ENCODE measurements around the gene MEX3B.

The MEX3B gene
- total RNA-seq, result 6.7 to 16.4 reads per million in 2 donors

DNA sequence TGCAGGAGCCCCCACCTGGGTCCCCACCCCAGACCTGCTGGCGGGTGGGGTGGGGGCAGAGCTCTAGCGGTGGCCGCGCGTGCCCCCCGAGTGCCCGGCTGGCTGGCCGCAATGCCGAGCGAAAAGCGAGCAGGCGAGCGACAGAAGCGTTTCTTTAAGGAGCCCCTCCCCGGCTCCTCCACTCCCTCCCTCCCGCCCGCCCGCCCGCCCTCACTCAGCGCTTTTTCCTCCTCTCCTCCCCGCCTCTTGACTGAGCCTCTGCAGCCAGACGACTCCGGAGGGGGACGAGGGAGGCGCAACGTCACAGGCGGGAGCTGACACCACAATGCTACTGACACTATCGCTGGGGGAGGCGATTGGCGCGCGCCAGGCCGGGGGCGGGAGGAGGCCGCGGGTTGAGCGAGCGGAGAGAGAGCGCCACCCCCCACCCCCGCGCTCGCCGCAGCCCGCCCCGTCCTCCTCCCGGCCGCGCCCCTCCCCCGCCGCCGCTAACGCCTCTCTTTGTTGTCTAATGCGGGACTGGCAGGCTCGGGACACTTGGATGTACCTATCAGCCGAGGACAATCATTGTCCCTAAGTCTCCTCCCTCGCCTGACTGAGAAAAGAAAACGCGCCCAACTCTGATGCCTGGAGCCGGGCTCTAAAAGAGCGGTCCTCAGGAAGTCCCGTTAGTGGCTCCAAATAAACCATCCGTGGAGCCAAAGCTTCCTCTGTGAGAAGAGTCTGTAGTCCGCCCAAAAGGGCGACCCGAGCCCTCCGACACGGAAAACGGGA, at the start of gene MEX3B:
Gene MEX3B, minus strand, starts transcription at position 127 of the 774 bp plus-strand sequence. CDS start 313 bp downstream, outside the sequence.
- DNase-seq, result peak; percentile 42

- no peak for DNase-seq
These were observed 48.0 kb upstream of the MEX3B start for GRCh38 chr15:82093774-82094211.

GRCh38 chr15:82093325-82093724, 47.5 kb upstream of the MEX3B start:
- DNase-seq, result no peak

GRCh38 chr15:82091636-82092140, 45.9 kb upstream of the MEX3B start:
- no peak for DNase-seq

DNA sequence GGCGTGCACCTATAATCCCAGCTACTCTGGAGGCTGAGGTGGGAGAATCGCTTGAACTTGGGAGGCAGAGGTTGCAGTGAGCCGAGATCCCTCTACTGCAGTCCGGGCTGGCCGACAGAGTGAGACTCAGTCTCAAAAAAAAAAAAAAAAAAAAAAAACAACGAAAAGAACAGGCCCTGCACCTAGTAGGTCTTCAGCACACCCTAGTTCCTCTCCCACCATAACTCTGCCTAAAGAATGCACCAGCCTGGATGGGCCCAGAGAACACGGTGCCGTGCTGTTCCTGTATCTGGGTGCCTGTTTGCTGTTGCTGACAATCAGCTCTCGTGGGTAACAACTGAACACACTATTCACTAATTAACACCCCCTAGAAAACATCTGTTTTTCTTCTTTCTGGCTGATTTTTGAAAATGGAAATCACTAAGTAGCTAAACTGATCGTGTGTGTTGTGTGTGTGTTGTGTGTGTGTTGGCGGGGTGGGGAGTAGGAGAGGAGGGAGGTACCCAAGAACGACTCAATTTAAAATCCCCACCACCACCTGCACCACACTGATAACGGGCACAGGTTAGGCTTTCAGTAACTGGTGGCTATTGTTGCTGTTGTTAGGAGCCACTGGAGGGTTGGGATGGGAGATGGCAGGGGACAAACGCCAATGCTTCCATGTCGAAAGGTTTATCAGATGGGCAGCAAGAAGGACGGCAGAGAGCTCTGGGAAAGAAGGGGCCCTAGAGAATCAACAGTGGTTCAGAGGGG, 40.6 kb upstream of the MEX3B start:
- no peak for DNase-seq

- DNase-seq, result no peak
These were observed 36.3 kb upstream of the MEX3B start for GRCh38 chr15:82081914-82082762.

GRCh38 chr15:82080774-82081173, 35.0 kb upstream of the MEX3B start:
- no peak for DNase-seq

GRCh38 chr15:82079736-82080135, 33.9 kb upstream of the MEX3B start:
- DNase-seq, result no peak

- DNase-seq, result no peak
These were observed 28.8 kb upstream of the MEX3B start for GRCh38 chr15:82074610-82075009.

DNA sequence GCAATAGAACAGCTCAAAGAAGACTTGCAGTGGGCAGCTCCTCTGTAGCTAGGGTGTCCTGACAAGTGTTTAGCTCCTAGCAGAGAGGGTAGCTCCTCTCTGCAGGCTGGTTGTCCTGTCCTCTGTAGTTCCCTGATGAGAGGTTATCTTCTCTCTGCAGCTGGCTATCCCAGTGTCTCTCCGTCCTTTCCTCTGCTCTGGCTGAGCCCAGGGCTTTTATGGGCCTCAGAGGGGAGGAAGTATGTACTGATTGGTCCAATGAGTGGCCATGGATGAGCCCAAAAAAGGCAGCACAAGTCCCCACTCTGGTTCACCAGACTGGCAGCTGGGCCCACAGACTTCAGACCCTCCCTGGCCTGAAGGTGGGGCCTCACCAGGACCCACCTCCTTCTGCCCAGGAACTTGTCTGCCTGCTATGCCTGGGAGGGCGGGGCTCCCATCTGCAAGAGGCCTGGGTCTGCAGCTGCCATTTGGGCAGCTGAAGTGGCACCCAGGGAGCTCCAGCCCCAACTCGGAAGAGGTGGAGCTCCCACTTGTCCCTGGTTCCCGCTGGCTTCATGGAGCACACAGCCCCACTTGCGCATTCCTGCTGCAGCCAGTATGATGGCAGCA, 27.2 kb upstream of the MEX3B start:
- DNase-seq, result no peak

GRCh38 chr15:82066455-82066854, 20.6 kb upstream of the MEX3B start:
- no peak for DNase-seq

- DNase-seq, result no peak
These were observed 19.0 kb upstream of the MEX3B start for GRCh38 chr15:82064824-82065223.

GRCh38 chr15:82062479-82063454, 16.9 kb upstream of the MEX3B start:
- DNase-seq, result no peak

DNA sequence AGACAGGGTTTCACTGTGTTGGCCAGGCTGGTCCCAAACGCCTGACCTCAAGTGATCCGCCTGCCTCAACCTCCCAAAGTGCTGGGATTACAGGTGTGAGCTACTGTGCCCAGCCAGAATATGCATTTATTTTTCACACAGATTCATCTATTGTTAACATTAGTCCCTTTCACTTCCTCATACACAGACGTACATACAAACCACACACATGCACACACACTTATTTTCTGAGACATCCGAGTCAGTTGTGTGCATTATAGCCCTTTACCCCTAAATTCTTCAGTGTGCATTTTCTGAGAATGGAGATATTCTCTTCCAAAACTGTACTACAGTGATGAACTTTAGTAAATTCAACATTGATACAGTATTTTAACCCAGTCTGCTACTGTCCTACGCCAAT, 15.0 kb upstream of the MEX3B start:
- no peak for DNase-seq

DNA sequence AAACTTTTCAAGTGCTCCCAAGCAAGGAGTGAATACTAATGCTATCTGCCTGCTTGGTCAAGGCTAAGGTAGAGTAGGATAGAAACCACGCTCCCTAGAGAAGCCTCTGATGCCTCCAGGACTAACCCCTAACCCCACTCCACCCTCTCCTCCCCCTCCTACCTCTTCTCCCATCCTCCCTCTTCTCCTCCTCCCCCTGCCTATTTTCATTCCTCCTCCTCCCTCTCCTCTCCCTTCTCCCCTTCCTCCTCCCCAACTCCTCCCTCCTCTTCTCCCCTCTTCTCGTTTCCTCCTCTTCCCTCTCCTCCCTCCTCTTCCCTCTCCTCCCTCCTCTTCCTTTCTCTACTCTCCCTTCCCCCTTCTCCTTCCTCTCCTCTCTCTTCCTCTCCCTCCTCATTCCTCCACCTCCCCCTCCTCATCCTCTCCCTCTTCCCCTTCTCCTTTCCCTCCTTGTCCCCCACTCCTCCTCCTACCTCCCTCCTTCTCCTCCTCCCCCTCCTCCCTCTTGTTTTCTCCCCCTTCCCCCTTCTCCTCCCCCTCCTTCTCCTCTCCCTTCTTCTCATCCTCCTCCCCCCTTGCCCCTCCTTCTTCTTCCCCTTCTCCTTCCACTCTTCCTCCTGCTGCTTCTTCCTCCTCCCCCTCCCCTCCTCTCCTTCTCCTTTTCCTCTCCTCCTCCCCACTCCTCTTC, 12.8 kb upstream of the MEX3B start:
- no peak for DNase-seq

GRCh38 chr15:82058026-82058425, 12.2 kb upstream of the MEX3B start:
- DNase-seq, result no peak

- DNase-seq, result no peak
These were observed 11.4 kb upstream of the MEX3B start for GRCh38 chr15:82056958-82057823.

DNA sequence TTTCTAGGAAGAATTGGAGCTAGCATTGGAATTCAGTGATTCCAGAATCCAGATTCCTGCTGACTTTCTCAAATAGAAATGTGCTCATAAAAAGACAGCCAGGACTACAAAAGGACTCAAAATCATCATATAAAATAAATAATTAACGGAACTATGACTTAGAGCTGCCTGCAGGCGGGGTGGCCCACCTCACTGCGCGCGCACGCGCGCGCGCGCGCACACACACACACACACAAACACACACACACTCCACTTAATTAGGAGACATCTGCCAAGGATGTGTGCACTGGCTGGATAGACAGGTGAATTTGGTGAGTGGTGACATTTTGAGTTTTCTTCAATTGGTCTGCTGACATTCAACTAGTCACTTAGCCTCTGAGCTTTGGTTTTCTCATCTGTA, 6.9 kb upstream of the MEX3B start:
- DNase-seq, result no peak

DNA sequence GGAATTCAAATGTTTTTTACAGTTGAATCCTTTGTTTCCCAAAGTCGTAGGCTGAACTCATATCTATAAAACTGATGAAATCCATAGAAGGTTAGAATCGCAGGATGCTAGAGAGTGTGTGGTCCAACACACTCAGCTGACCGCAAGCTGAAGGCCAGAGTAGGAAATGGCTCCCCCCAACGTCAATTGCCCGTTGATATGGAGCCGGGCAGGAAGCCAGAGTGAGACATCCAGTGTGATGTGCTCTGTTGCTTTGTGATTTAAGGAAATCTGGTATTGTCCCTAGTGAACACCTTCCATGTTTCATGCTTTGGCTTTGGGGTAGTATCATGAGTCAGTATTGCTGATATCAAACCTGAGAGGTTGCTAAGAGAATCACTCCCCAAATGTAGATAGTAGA, 5.8 kb upstream of the MEX3B start:
- DNase-seq, result no peak

DNA sequence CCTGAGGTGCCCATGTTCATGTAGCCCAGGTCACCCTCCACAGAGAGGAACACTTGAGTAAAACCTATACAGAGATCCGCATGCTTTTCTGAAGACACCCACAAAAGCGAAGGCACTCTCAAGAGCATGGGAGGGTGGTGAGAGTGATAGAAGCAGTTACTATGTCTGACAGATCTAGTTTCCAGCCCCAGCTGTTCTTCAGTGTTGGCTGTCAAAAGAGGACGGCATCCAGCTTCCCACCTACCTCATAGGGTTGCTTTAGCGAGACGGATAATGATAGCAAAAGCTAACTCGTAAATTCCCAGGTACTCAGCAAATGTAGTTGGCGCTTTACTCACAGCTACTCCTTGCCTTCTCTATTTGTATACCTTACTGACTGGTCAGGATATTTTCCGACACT, 3.0 kb upstream of the MEX3B start:
- DNase-seq, result no peak
